Limb (tissue), 2 donors: ENCODE results near the gene LIX1.
"Not testable (repeated sequence)": the region's sequence is repeated elsewhere in the genome, so short reads cannot be mapped to it uniquely, and the experiment has no call there.

Experiments used
- DNase-seq, 2 donors: peaks; one replicate each; pipeline ENCODE4 v3.0.0-alpha.2; 2016; ENCODE audit errors: extremely low spot score in 2 of 2

LIX1 gene

DNA sequence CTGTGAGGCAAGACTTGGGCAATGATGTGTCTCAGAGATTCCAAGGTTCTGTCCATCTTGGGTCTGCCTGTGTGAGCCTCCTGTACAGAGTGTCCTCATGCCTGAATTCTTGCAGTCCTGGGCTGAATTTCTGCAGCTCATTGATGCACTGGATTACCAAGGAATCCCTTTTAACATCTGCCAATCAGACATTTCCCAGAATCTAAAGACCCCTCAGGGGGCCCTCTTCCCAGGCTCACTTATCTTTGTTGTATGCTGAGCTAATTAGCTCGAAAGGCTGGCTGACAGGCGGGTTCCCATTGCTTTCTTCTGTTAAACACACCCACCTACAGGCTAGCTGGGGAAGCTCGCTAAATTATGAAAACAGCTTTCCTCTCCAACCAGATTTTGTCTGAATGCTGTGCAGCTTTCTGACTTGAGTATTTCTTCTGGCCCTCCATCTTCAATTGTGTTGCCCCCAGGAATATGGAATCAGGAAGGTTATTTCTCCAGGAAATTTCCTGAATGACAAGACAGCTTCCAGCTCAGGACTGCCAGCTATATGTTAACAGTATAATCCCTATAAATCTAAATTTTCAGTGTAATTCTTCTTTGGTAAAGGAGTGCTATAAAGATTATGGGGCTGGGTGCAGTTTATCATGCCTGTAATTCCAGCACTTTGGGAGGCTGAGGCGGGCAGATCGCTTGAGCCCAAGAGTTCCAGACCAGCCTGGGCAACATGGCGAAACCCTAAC lies at the start of gene LIX1:
Gene LIX1, minus strand, starts transcription at position 91 of the 734 bp plus-strand sequence. Its CDS starts 35 bp downstream, at position 56.
- peak; percentile 68 to 83 for DNase-seq

DNA sequence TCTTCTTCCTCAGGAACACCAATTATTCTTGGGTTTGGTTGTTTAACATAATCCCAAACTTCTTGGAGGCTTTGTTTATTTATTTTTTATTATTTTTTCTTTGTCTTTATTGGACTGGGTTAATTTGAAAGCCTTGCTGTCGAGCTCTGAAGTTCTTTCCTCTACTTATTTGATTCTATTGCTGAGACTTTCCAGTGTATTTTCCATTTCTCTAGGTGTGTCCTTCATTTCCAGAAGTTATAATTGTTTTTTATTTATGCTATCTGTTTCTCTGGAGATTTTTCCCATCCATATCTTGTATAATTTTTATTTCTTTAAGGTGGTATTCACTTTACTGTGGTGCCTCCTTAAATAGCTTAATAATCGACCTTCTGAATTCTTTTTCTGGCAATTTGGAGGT lies 49.5 kb upstream of the LIX1 start:
- no peak for DNase-seq

DNA sequence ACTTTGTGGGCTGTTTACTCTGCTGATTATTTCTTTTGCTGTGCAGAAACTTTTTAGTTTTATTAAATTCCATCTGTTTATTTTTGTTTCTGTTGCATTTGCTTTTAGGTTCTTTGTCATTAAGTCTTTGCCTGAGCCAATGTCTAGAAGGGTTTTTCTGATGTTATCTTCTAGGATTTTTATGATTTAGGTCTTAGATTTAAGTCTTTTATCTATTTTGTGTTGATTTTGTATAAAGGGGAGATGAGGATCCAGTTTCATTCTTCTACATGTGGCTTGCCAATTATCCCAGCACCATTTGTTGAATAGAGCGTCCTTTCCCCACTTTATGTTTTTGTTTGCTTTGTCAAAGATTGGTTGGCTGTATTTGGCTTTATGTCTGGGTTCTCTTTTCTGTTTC lies 47.1 kb upstream of the LIX1 start:
- DNase-seq: not testable (repeated sequence)

DNA sequence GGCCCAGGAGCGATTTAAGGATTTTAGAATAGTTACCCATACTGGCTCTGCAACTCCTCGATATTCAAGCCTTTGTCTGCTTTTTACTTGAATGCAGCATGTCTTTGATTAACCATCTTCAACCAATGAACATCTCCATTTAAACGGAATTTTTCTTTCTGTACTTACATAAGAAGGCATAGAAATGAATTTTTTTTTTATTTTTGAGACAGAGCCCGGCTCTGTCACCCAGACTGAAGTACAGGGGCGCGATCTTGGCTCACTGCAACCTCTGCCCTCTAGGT lies 41.5 kb upstream of the LIX1 start:
- no peak for DNase-seq

DNA sequence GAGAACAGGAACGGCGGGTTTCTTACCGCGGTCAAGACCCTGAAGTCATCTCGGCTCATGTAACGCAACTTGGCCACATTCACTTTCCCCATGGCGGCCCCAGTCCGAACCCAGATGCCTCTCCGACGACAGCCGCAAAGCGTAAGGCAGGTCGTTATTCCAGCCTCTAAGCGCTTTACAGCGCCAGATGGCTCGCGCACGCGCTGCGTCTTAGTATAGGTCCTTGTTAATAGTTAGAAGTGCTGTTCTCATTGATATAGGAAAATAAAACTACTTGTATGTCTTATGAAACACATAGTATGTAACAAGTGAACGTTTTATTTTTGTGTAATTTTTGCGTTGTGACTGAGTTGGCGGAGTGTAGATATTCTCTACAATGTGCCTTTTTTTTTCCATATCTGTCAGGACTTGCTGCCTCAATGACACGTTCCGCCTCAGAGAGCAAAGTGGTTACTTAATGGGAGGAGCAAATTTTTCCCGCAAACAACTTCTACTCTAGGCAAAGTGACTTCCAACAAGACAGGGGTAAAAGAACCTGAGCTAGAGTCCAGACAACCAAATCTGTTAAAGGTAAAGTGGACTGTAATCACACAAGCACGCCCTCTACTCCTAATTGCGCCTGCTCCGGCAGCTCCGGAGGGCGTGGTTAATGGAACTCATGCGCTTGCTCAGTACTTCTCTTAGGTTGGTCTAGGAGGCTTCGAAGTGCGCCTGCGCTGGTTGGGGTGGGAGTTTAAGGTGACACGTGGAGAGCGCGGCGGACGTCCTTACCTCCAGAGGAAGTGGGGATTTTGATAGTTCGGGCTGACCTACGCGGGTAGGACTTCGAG lies 40.9 kb upstream of the LIX1 start, which contains the start of gene RIOK2:
Gene RIOK2, minus strand, starts transcription at position 148 of the 830 bp plus-strand sequence. Its CDS starts 56 bp downstream, at position 92.
- DNase-seq: peak; percentile 94 to 97

DNA sequence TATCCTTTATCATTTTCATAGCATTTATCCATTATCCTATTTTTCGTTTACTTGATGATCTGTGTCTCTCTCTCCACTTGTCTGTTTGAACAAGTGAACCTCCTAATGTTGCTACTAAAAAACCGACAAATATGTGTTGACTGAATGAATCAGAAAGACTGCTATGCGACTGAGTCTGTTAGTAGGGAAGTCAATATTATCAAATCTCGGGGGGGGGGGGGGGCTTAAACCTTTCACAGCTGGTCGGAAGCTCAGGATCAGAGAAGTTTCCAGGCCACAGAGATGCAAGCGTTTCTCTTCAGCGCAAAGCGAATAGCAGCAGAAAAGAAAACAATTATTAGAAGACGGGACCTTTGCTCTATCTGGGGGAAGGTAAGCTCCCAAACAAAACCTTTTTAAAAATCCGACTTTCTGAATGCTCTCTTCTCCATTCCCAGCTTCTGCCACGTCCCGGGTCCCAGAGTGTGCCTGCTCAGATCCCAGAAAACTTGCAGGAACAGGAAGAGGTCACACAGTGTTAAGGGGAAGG lies 40.2 kb upstream of the LIX1 start:
- DNase-seq: no peak

DNA sequence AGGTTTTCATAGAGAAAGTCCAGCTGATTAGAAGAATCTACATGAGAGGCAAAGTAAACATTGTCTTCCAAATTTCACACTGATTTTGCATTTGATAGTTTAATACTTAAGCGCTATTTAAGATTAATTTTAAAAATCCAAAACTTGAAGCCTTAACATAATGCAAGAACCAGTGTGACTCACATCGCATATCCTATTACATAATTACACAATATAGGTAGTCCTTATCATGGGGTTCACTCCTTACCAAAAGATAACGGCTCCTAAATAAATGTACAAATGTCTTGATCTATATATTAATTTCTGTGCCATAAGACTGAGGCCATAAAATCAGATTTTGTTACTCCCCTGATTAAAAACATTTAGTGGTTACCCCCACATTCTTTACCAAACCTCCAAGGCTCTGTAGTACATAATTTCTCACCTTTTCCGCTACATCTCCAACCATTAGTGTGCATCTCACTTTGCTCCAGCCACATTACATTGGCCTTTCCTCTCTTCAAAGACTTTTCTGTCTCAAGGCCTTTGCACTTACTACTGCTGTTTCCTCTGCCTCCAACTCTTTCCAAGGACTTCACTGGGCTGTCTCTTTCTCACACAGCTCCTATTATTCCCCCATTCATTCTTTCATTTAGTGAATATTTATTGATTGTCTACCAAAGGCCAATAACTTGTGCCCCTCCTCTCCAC lies 39.6 kb upstream of the LIX1 start:
- no peak for DNase-seq

DNA sequence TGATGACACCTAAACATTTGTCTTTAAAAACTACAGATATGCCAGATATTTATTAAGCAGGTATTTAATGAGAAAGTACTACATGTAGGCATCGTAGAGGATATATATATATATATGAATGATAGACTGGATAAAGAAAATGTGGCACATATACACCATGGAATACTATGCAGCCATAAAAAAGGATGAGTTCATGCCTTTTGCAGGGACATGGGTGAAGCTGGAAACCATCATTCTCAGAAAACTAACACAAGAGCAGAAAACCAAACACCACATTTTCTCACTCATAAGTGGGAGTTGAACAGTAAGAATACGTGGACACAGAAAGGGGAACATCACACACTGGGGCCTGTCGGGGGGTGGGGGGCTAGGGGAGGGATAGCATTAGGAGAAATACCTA lies 37.0 kb upstream of the LIX1 start:
- not testable (repeated sequence) for DNase-seq

DNA sequence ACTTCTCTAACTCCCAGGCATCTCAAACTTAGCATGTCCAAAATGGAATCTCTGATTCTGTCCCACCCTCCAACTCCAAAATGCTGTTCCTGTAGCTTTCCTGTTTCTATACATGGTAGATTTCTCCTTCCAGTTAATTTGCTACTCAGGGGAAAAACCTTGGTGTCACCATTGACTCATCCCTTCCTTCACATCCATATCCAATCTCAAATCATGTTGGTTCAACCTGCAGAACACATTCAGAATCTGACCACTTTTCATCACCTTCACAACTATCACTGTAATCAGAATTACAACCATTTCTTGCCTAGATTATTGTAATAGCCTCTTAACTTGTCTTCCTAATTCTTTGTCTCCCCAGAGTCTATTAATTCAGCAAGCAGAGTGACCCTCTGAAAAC lies 29.8 kb upstream of the LIX1 start:
- no peak for DNase-seq

DNA sequence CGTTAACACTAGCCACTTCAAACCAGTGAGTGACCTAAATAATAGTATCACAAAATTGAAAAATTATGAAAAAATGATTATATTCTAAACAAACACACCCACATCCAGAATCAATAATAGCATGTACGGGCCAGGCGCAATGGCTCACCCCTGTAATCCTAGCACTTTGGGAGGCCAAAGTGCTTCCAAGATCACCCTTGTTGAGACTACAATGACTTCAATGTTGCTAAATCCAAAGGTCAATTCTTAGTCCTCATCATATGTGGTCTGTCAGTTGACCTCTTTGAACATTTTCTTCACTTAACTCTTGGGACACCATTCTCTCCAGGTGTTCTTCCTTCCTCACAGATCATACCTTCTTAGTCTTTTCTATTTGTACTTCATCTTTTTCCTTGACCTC lies 29.3 kb upstream of the LIX1 start:
- no peak for DNase-seq

DNA sequence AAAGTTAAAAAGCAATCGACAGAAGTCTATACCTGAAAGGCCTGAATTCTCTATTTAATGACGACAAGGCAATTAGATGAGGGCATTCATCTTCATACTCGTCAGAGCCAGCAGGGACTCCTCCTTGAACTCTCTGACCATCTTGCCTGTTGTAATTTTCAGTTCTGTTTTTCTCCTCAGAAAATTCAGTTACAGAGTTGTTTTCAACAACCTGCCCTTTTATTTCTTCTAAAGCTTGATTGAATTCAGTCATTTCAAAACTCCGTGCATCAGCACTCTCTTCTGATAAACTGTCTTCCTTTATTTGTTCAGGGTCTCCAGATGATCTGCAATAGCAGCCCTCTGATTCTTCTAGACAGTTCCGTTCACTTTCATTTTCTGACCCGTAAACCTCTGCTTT lies 25.0 kb upstream of the LIX1 start:
- DNase-seq: no peak

DNA sequence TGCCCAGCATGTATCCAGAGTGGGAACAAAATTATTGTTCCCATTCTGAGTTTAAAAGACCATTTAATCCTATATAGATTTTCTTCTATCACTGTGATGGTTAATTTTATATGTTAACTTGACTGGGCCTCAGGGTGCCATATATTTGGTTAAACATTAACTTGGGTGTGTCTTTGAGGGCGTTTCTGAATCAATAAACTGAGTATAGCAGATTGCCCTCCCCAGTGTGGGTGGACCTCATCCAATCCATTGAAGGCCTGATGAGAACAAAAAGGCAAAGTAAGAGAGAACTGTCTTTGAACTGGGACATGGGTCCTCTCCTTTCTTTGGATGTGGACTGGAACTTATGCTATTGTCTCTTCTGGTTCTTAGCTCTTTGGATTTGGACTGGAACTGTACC lies 23.3 kb upstream of the LIX1 start:
- DNase-seq: no peak

DNA sequence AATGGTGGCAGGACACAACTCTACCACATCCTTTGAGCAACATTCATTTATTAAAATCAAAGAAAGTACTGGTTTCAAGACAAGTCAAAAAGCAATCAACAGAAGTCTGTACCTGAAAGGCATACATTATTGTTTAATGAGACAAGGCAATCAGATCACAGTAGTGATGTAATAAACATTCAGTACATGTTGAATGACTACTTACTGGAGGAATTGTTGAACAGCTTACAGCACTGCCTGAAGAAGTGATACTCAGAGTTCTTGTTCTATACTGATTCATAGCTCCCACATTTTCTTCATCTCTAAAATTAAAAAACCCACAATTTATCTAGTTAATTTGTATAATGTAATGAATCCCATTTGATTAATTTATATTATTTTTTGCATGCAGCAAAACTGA lies 22.4 kb upstream of the LIX1 start:
- no peak for DNase-seq

DNA sequence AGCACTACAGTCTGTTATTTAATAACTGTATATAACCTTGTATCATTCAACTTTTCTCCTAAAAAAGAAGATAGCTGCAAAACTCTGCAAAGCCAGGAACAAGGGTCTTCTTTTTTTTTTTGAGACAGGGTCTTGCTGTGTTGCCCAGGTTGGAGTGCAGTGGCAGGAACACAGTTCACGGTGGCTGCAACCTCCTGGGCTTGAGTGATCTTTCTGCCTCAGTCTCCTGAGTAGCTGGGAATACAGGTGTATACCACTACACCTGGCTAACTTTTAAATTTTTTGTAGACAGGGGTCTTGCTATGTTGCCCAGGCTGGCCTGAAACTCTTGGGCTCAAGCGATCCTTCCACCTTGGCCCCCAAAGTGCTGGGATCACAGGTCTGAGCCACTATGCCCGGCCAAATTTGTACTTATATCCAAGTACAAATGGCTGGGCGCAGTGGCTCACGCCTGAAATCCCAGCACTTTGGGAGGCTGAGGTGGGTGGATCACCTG lies 21.4 kb upstream of the LIX1 start:
- DNase-seq: no peak

DNA sequence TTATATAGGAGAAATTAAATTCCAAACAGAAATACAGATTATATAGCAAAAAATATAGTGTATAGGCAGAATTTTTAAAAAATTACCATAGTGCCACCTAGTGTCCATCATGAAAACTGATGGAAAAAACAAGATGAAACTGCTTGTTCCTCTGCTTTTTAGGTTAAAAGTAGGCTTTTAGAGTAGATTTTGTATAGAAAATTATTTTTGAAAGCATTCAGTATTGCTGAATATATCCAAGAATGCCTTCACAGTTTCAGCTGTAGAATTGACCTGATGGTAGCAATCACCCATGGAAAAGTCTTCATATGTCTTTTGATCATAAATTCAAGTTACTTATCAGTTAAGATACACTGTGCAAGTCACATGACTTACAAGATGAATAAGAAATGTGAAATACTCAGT lies 21.0 kb upstream of the LIX1 start:
- peak in 1 of 2 donors; percentile 58 for DNase-seq

DNA sequence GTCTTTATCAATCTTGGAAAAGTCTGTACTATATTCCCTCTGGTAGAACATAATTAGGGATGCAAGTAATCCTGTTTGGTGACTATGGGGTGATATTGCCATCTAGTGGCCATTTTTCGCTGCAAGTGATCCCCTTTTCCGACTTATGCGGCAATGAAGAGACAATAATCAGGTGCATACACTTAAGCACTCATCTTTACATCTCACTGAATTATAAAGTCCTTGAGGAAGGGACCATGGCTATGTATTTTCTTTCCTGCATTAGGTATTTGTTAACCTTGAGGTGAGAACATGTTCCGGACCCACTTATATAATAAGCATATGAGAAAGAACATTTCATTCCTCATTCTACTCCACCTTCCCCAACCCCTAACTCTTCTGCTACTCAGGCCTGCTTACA lies 19.6 kb upstream of the LIX1 start:
- DNase-seq: peak; percentile 74 to 75

DNA sequence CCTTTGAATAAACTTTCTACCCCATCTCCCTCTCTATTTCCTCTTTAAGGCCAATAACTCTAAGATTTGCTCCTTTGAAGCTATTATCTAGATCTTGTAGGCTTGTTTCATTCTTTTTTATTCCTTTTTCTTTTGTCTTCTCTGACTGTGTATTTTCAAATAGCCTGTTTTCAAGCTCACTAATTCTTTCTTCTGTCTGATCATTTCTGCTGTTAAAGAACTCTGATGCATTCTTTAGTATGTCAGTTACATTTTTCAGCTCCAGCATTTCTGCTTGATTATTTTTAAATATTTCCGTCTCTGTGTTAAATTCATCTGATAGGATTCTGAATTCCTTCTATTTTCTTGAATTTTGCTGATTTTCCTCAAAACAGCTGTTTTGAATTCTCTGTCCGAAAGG lies 15.3 kb upstream of the LIX1 start:
- no peak for DNase-seq

DNA sequence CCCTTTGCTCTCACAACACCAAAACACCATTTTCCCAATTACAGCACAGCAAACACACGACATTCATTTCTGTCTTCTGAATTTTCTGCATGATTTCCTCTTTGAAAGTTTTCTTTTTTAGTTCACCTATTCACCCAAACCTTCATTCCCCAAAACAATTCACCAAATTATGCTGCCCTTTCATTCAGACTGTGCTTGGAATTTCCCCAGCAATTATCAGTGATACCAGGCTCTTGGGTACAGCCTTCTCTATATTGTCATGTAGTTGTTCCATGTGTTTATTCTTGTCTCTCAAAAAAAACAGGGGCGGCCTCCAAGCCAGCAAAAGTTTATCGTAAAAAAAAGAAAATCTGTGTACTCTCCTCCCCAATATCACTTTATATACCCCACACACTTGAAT lies 9.0 kb upstream of the LIX1 start:
- DNase-seq: no peak

DNA sequence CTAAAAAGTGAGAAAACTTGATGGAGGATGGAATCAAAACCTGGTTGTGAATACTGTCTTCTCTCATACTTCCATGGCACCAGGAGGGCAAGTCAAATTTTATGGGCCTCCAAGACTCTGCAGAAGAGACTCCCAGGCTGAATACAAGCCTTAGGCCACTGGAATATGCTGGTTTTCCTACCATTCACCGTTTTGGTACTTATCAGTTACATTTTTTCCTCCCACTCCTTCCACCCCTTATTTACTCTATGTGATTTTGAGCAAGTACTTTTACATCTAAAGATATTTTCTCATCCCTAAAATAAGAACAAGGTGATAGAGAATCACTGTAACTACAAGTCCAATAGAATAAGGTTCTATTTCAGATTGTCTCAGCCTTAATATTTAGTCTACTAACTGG lies 8.0 kb upstream of the LIX1 start:
- DNase-seq: no peak

DNA sequence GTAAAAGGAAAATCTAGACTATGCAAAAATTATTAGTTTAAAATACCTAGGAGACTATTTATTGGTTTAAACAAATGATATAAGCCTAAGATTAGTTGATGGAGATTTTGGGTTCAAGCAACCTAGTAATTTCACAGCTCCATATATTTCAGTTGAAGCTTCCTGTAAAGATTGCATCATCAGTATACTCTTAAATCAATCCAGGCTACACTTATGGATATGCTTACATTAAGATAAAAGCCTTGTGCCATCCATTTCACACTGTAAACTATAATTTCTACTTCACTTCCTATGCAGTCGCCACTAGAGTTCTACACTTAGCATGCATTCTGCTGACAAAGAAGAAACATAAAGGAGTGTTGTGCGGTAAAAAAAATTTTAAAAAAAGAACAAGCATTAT lies 7.3 kb upstream of the LIX1 start:
- DNase-seq: no peak

DNA sequence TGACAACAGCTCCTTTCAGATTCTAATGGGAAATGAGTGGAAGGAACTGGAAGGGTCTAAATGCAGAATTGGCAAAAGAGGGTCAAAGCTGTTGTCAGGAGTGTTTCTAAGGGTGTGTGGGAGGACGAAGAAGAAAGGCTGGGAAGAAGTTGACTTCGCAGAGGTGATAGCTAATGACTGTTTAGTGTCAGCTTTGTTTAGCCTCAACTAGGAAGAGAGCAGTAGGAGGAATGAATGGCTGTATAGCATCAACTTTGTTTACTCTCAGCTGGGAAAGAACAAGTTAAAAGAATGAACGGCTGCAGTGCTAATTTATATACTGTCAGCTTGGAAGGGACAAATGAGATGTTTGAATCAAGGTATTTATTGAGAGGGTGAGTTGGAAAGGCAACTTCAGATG lies 5.9 kb upstream of the LIX1 start:
- DNase-seq: no peak

DNA sequence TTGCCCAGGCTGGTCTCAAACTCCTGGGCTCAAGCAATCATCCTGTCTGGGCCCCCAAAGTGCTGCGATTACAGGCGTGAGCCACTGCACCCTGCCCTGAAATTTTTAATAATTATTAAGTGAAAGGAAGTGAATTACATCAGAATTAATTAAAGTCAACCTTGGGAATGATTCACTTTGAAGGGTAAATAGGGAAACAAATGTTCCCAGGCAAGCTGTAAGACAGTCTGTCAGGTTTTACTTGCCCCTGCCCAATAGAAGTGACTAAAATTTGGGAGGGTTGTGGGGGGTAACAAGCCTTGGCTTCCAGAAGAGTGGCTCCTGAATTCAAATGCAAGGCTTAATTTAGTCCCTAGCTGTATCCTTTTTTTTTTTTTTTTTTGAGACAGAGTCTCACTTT lies 1.3 kb upstream of the LIX1 start:
- no peak for DNase-seq
